ENCODE measurements around the gene SPOCK3.

SPOCK3 gene

DNA sequence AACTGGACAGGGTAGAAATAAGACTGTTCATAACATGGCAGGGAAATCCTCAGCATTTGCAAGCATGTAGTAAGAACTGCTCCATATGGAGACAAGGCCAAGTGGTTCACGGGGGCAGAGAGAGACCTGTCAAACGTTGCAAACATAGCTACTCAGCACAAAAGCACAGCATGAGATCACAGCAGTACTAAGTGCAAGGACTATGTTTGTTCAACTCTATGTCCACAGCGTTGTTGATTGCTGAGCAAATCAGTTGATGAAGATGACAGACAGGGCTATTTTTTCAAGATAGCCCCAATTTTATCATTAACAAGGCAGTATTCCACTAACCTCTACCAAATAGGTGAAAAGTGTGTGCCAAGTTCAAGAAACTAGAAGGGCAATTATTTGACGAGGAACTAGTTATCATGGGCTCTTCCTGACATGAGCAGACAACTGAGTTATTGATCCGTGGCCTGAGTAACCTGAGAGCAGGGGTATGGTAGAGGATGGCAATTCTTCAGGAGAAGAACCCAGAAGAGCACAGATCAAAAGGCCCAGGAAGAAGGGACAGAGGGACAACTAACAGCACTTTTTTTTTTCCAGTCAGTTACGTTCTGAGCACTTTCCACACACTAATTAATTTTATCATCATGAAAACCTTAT is 57.4 kb downstream of the SPOCK3 start:
- DNase-seq, result no peak

DNA sequence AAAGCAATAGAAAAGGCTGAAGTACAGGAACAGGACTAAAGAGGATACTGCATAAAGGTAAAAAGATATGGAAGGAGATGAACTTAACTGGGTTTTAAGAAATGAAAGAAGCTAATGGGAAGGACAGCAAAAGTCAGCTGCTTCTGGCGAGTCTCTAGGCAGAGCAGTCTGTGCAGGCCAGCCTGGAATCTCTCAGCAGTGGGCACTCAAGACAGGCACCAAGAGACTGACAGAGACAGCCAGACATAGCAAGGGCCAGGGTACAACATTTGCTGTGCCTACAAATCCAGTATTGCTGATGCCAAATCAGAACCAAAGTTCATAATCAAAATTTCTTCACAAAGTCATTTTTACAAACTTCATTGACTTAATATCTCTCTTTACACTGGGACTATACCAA is 62.4 kb downstream of the SPOCK3 start:
- peak in 4 of 58 donors; percentile 4 to 5 (median 4) for DNase-seq

GRCh38 chr4:167168611-167169010 is 65.7 kb downstream of the SPOCK3 start:
- peak in 10 of 58 donors; percentile 1 to 41 (median 19) for DNase-seq

DNA sequence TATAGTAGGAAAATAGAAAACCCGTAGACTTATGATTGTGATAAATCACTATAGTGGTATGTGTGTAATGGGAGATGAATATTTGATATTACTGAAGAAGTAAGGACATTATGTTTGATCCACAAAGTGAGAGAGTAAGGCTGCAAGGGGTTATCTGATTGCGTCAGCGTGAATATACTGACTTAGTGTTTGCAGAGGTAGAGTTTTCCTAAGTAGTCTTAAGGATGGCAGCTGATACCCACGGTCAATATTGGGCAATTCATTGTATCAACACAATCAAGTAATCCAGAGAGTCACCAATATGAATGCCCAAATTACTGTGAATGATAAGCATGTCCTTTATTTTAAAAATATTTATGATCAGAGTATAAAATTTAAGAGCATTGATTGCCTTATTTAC is 83.7 kb downstream of the SPOCK3 start:
- DNase-seq, result no peak

GRCh38 chr4:167144605-167145004 is 89.7 kb downstream of the SPOCK3 start:
- no peak for DNase-seq

- DNase-seq, result no peak
Measured at GRCh38 chr4:167143018-167143417, 91.3 kb downstream of the SPOCK3 start.

DNA sequence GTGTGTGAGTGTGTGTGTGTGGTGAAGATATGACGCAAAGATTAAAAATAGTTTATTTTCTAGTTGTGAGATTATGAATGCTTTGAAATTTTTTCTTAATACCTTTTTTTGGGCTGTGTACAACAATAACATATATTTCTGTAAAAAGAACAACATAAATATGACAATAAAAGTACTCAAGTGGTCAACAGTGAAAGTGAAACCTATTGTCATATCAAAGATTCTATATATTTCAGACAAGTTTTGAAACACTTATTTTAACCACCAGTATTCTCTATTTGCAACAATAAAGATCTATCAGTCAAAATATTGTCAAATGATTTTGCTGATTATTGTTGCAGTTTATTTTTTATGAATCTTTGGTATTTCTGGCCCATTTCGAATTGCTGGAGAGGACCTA is 98.0 kb downstream of the SPOCK3 start:
- DNase-seq, result no peak

DNA sequence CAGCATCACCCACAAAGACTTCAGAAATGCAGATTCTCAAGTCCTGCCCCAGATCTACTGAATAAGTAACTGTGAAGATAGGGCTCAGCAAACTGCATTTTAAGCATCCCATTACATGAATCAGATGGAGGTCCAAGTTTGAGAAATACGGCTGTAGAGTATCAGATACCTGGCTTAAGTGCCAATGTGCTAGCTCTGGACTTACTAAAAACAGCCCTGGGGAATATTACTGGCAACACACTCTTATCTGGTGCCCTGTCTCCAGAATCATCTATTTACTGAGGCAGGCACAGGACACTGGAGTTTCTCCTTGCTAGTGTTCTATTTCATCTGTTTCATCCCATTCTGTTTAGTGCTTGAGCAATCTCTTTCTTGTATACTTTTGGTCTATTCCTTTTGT is 105.1 kb downstream of the SPOCK3 start:
- no peak for DNase-seq

- no peak for DNase-seq
Measured at GRCh38 chr4:167119392-167119791, 114.9 kb downstream of the SPOCK3 start.

DNA sequence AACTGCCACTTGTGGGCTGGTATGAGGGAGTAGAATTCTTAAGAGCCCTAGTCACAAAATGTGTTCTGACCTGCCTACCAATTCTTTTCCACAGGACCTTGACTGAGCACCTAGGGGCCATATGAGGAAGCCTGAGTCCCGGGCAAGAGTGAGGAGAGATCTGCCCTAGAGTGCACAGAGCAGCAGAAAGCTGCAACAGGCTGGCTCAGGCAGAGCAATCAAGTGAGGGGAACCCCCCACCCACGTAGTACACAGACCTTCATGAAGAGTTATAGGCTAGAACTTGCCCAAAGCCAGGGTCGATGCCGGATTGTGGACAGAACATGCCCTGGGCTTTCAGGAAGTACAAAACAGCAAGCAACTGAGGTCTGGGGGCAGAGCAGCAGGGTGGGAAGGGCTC is 117.0 kb downstream of the SPOCK3 start:
- DNase-seq, result no peak

DNA sequence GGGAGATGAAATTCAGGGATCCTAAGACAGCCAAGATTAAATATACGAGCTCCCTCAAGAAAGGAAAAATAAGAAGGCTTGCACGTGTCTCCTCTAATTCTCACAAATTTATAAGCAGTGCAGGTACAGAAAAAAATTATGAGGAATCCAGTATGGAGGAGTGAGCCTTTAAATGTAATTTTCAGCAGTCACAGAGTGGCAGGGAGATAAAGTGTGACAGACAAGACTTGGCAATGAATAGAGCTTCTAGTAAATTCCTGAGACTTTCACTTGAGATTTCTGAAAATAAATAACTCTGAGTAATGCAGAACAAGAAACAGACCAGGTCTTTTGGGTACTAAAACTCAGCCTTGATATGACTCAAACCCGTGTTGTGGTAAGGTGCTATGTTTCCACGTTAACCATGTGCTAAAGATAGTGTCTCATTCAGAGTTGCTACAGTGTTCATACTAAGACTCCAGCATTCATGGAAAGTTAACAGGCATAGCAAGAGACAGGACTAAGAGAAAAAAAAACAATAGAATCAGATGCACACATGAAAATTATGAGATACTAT is 119.8 kb downstream of the SPOCK3 start:
- no peak for DNase-seq

DNA sequence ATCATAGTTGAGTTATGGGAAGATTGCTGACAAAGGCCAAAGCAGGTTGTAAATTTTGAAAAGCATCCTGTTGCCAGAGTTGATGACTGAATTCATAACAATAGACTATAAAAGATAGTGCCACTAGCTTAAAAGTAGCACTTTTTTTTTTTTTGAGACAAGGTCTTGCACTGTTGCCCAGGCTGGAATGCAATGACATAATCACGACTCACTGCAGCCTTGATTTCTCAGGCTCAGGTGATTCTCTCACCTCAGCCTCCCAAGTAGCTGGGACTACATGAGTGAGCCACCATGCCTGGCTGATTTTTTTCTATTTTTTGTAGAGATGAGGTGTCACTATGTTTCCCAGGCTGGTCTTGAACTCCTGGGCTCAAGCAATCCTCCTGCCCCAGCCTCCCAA is 122.7 kb downstream of the SPOCK3 start:
- DNase-seq, result no peak

- DNase-seq, result no peak
Measured at GRCh38 chr4:167111092-167111491, 123.2 kb downstream of the SPOCK3 start.

- no peak for DNase-seq
Measured at GRCh38 chr4:167109859-167110258, 124.4 kb downstream of the SPOCK3 start.

DNA sequence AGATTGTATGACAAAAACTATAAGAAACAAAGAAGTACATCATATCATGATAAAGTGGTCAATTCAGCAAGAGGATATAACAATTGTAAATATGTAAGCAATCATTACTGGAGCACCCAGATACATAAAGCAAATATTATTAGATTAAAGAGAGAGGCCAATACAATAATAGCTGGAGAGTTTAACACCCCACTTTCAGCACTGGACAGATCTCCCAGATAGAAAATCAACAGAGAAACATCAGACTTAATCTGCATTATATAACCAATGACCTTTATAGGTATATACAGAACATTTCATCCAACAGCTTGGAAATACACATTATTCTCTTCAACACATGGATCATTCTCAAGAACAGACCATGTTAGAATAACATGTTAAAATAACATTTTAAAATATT is 128.4 kb downstream of the SPOCK3 start:
- no peak for DNase-seq

DNA sequence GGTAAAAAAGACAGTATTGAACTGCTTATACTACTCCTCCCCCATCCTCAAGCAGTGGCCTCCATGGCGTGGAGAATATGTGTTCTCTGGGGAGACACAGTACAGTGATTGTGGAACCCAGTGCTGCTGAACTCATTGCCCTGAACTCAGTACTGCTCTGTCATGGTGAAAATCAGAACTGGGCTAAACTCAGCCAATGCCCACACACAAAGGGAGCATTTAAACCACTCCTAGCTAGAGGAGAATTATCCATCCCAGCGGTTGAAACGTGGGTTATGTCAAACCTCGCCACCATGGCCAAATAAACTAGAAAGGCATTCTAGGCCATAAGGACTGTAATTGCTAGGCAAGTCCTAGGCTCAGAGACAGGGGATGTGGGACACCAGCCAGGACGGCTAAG is 131.8 kb downstream of the SPOCK3 start:
- DNase-seq, result peak in 6 of 58 donors; percentile 4 to 59 (median 12)

DNA sequence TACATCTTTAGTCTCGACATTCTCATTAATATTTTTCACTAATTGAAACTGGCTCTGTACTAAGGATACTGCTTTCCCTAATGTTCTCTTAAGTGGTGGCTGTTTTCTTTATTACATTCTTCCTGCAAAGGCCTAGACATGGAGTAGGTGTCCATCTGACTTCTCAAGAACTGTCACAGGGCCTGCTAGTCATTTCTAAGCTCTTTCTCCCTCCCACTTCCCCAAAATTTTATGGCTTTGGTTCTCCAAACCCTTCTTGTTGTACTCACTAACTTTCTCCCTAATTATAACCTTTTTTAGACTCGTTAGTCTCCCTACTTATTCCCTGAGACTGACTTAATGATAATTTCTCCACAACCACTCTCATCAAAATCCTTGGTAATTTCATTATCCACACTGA is 133.3 kb downstream of the SPOCK3 start:
- DNase-seq, result no peak

DNA sequence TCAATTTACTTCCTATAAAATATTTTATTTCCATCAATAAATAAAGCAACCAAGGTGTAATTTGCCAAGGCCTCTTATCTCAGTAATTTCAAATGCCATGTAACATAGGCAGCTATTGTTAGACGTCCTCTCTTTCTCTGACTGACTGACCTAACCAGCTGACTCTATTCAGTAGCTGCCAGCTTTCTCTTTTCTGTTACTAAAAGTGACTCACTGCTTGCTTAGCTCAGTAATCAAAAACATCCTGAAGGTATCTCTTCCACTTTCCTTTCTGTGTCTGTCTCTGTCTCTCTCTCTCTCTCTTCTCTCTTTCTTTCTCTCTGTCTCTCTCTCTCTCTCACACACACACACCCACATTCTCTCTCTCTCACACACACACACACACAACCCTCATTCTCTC is 134.2 kb downstream of the SPOCK3 start:
- peak in 14 of 58 donors; percentile 1 to 75 (median 27) for DNase-seq

GRCh38 chr4:167088115-167088514 is 146.2 kb downstream of the SPOCK3 start:
- DNase-seq, result no peak

DNA sequence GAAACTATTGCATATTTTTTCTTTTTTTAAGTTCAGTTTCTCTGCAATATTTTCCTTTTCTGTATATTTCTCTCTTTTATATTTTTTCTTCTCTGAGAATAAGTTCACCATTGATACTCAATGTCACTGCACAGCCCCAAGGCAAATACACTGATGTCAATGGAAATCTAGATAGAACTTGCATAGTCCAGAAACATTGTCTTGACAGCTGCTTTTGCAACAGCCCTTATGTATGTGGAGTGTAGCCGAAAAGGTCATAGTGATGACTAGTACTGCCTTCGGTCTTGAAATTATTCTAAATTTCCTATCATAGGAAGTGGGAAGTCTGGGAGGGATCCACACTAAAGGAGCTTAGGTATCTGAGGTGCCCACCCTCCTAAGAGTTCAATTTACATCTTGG is 150.0 kb downstream of the SPOCK3 start:
- no peak for DNase-seq

DNA sequence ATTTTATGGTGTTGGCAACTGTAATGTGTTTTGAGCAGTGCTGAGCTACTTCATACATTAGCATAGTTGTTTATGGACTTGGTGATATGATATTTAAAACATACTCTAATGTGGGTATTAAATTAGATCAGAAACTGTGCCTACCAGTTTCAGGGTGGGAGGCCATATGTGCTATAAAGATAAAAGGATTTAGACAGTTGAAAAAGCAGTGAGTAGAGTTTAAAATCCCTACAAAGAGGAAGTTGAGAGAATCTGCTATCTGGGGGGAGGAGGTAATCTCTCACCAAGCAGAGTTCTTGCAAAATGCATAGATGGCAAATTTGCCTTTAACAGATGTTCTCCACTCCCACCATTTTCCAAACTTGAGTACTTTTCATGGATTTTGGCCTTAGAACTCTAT is 154.5 kb downstream of the SPOCK3 start:
- DNase-seq, result no peak

DNA sequence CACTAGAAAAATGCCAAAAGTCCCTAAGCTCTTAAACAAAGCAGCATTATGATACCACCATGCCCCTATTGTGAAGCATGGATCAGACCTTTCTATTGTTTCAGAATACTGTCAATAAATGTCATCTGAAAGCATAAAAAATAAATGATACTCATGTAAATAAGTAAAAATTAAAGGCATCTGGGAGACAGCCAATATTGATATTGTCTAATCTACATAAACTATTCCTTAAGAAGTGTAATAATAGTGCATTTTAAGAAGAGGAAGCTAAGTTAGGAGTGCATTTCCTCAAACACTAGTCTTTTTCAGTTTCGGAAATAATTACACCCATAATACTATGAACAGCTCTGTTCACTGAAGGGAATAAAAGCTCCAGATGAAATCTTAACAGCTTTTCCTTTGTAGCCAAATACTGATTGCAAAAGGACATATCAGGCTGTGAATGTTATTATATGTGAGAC is 181.6 kb downstream of the SPOCK3 start:
- DNase-seq, result peak in 1 of 58 donors; percentile 64

DNA sequence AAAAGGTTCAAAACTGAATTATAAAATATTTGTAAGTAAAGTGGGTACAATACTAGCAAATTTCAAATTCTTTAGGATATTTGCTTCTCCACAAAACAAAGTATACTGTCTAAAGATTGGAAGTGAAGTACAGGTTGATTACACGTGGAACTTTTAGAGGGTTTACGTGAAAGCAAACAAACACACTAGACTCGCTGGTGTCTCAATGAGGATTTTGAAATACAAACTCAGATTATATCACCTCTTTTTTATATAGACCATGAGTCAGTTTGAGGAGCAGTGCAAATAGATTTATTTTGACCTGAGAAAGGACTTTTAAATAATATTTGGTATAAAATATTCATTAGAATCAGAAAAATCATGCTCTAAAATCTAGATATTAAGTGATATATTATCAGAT is 185.0 kb downstream of the SPOCK3 start:
- DNase-seq, result no peak

- no peak for DNase-seq
Measured at GRCh38 chr4:167041524-167041923, 192.8 kb downstream of the SPOCK3 start.

Data from anterior cingulate cortex (tissue), 58 donors.